OCI-LY7 (cell line): ENCODE measurements around the gene PPP2R5C. TPM values are rescaled to one million over a fixed set of nuclear protein-coding genes. Genes with fewer than 3 reads are reported as not detected.

Experiments used
- BruUV-seq: library from RNA; stranded (reverse); fragments of 400-500 nt; replicated peaks from 2 replicates; lab custom pipeline; 2021; lab: Mats Ljungman, UMichigan
- CTCF ChIA-PET: fragments of 300-600 bp; sonication (Branson Sonifier 250); formaldehyde crosslinking; loops from one replicate; lab custom pipeline; 2022; ENCODE audit warnings: antibody characterized with exemption; ENCODE audit not compliant: unreplicated experiment; lab: Charles Lee
- POLR2A ChIA-PET: fragments of 300-600 bp; sonication (Branson Sonifier 250); formaldehyde crosslinking; loops from one replicate; lab custom pipeline; 2022; ENCODE audit warnings: antibody characterized with exemption; lab: Charles Lee
- DNase-seq: peaks from one replicate; pipeline ENCODE4 v3.0.0-alpha.2; 2015; ENCODE audit warnings: low spot score
- H2AFZ ChIP-seq: fragments of 200-600 bp; sonication (generic), shearing (Covaris generic); 2 replicates; pipeline ENCODE4 v1.6.1; 2014; ENCODE audit warnings: mild to moderate bottlenecking, antibody characterized with exemption, low read length, moderate library complexity
- H3K27ac ChIP-seq: fragments of 200-600 bp; sonication (generic); 2 replicates; pipeline ENCODE4 v1.5.1; 2014; ENCODE audit warnings: mixed run types, low read depth, mild to moderate bottlenecking, moderate library complexity, low read length, inconsistent platforms; ENCODE audit not compliant: poor library complexity, severe bottlenecking
- H3K36me3 ChIP-seq: fragments of 200-600 bp; sonication (generic); 2 replicates; pipeline ENCODE4 v1.6.1; 2014; ENCODE audit warnings: mild to moderate bottlenecking, antibody characterized with exemption, low read length, moderate library complexity, mixed read lengths; ENCODE audit not compliant: insufficient read depth
- H3K4me1 ChIP-seq: fragments of 200-600 bp; sonication (generic); 2 replicates; pipeline ENCODE4 v1.5.1; 2014; ENCODE audit warnings: mild to moderate bottlenecking, low read length; ENCODE audit not compliant: insufficient read depth, poor library complexity, severe bottlenecking
- H3K4me2 ChIP-seq: fragments of 200-600 bp; sonication (generic); 2 replicates; pipeline ENCODE4 v1.6.1; 2014; ENCODE audit warnings: mild to moderate bottlenecking, low read length
- H3K4me3 ChIP-seq: fragments of 200-600 bp; sonication (generic); 2 replicates; pipeline ENCODE4 v1.5.1; 2014; ENCODE audit warnings: mild to moderate bottlenecking, low read depth, low read length; ENCODE audit not compliant: poor library complexity, severe bottlenecking
- H3K79me2 ChIP-seq: fragments of 200-600 bp; sonication (generic); 2 replicates; pipeline ENCODE4 v1.6.1; 2016; ENCODE audit warnings: low read depth, mild to moderate bottlenecking, low read length, moderate library complexity, mixed read lengths; ENCODE audit not compliant: insufficient read depth
- H3K9me2 ChIP-seq: fragments of 200-600 bp; sonication (generic); 2 replicates; pipeline ENCODE4 v1.6.1; 2016; ENCODE audit warnings: mild to moderate bottlenecking, low read length, mixed read lengths; ENCODE audit not compliant: insufficient read depth
- H3K9me3 ChIP-seq: fragments of 200-600 bp; sonication (generic); 2 replicates; pipeline ENCODE4 v1.6.1; 2014; ENCODE audit warnings: mild to moderate bottlenecking, mixed run types, low read length, mixed read lengths
- H4K20me1 ChIP-seq: fragments of 200-600 bp; sonication (generic); 2 replicates; pipeline ENCODE4 v1.6.1; 2014; ENCODE audit warnings: mild to moderate bottlenecking, antibody characterized with exemption, low read length, moderate library complexity, mixed read lengths; ENCODE audit not compliant: insufficient read depth
- EZH2phosphoT487 ChIP-seq: fragments of 200-600 bp; sonication (generic); IDR thresholded peaks from 2 replicates; pipeline ENCODE4 v1.6.1; 2018; ENCODE audit warnings: low read depth, borderline replicate concordance, mild to moderate bottlenecking, mixed run types, antibody characterized with exemption, low read length, moderate library complexity, mixed read lengths
- intact Hi-C: fragments of 100-400 bp; cut with micrococcal nuclease; formaldehyde crosslinking; loops from one replicate; pipeline ENCODE4 v1.10.0; 2022; ENCODE audit not compliant: unreplicated experiment
- total RNA-seq, 2 experiments: library from RNA; depleted of rRNA in 1 of 2; stranded (reverse); fragments of >200 nt in 1 of 2; shearing (Covaris generic) in 1 of 2; gene quantifications; 2 replicates each; pipeline ENCODE4 v1.2.3, GENCODE V29; 2014 to 2022
- TF ChIP-seq, protein P1 (sequence below): fragments of 200-600 bp; sonication (generic); conservative IDR thresholded peaks from 2 replicates; pipeline ENCODE4 v1.5.1; 2014; ENCODE audit warnings: mild to moderate bottlenecking, antibody characterized with exemption, low read length, moderate library complexity, mixed read lengths

Gene PPP2R5C
- total RNA-seq, 2 experiments from 2014 or later: 161 to 236 TPM

GRCh38 chr14:101833045-101833444 lies 71.5 kb downstream of the PPP2R5C start:
- BruUV-seq: no TSS peak
- peaks cover 39% of the 10 kb centered on the region for H4K20me1 ChIP-seq
- intact Hi-C loops: no loop called here
- no peaks in the 10 kb centered on the region for H3K9me2 ChIP-seq
- no peak overlapping the region for H3K27ac ChIP-seq
- H3K9me3 ChIP-seq: no peaks in the 10 kb centered on the region
- H3K36me3 ChIP-seq: peaks cover 65% of the 10 kb centered on the region
- no peak for TF ChIP-seq EZH2phosphoT487
- TF ChIP-seq, protein P1, sequence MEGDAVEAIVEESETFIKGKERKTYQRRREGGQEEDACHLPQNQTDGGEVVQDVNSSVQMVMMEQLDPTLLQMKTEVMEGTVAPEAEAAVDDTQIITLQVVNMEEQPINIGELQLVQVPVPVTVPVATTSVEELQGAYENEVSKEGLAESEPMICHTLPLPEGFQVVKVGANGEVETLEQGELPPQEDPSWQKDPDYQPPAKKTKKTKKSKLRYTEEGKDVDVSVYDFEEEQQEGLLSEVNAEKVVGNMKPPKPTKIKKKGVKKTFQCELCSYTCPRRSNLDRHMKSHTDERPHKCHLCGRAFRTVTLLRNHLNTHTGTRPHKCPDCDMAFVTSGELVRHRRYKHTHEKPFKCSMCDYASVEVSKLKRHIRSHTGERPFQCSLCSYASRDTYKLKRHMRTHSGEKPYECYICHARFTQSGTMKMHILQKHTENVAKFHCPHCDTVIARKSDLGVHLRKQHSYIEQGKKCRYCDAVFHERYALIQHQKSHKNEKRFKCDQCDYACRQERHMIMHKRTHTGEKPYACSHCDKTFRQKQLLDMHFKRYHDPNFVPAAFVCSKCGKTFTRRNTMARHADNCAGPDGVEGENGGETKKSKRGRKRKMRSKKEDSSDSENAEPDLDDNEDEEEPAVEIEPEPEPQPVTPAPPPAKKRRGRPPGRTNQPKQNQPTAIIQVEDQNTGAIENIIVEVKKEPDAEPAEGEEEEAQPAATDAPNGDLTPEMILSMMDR: no peak
- no peak overlapping the region for H2AFZ ChIP-seq
- ChIA-PET POLR2A (no interaction called here), CTCF (no interaction called here)
- H3K79me2 ChIP-seq: peaks cover 100% of the 10 kb centered on the region
- H3K4me1 ChIP-seq: peaks cover 39% of the 10 kb centered on the region
- H3K4me2 ChIP-seq: no peak overlapping the region
- DNase-seq: no peak
- H3K4me3 ChIP-seq: no peak overlapping the region

DNA sequence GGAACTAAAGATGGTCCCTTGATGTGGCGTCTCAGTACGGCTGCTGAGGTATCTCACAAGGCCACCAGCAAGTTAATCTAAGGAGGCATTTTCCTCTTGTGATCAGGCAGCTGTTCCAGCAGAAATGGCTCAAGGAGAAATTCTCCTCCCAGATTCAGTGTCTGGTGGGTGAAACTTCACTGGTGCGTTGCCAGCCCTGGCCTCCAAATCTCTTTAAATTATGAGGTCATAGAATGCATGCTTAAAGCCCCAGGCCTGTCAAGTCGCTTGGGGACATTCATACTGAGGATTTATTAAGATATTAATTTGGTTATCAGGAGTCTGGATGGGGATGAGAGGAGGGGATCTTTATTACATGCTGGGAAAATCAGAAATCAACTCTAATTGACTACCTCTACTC lies 72.9 kb downstream of the PPP2R5C start:
- Histone ChIP-seq H3K9me3 (no peaks in the 10 kb centered on the region), H4K20me1 (peaks cover 43% of the 10 kb centered on the region), H3K27ac (no peak overlapping the region), H3K79me2 (peaks cover 94% of the 10 kb centered on the region), H3K36me3 (peaks cover 53% of the 10 kb centered on the region), H3K4me2 (no peak overlapping the region), H3K4me1 (peaks cover 53% of the 10 kb centered on the region), H3K4me3 (no peak overlapping the region), H2AFZ (no peak overlapping the region), H3K9me2 (no peaks in the 10 kb centered on the region)
- ChIA-PET CTCF (no interaction called here), POLR2A (no interaction called here)
- TF ChIP-seq EZH2phosphoT487: no peak
- TF ChIP-seq, protein P1: no peak
- BruUV-seq: no TSS peak
- DNase-seq: no peak
- intact Hi-C loops: no loop called here

DNA sequence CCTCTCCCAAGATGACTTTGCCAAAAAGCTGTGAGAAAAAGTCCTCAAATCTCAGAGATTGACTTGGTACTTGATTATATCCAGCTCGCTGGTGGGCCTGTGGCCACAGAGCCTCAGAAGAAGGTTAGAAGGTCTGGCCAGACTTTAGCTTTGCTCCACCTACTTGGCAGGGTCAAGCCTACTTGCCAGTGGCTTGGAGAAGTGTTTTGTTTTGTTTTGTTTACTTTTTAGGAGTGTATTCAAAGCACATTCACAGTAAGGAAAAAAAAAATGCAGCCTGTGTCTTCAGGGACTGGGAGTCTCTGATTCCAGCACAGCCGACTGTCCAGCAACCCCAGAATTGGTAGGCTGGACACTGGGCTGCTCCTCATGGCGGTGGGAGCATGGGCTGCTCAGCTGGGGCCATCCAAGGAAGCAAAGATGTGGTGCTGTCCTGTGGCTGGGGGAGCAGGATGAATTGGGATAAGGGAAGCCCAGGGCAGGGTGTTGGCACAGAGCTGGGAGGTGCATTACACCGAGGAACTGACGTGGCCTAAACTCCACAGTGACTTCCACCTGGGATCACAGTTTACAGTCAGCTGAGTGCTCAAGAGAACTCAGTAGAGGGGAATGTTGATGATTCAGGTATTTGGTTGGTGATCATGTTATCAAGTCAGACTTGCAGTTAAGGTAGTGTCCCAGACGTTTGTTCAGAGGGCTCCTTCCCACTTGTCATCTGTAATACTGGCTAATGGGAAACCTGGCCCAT lies 73.5 kb downstream of the PPP2R5C start:
- TF ChIP-seq, protein P1: no peak
- TF ChIP-seq EZH2phosphoT487: no peak
- POLR2A ChIA-PET: interaction anchor here (0.6 kb wide), 1 partner anchor 446 kb away, joined by 3 read pairs; no protein-coding TSS in a partner anchor
- DNase-seq: no peak
- intact Hi-C loops: no loop called here
- no peaks in the 10 kb centered on the region for H3K9me3 ChIP-seq
- H2AFZ ChIP-seq: no peak overlapping the region
- peak overlapping the region; percentile 42; the same call in 1 of the 2 replicates for H3K4me2 ChIP-seq
- H3K9me2 ChIP-seq: no peaks in the 10 kb centered on the region
- H3K4me1 ChIP-seq: peaks cover 58% of the 10 kb centered on the region
- peaks cover 45% of the 10 kb centered on the region for H4K20me1 ChIP-seq
- peaks cover 94% of the 10 kb centered on the region for H3K79me2 ChIP-seq
- no TSS peak for BruUV-seq
- no peak overlapping the region for H3K27ac ChIP-seq
- H3K36me3 ChIP-seq: peaks cover 47% of the 10 kb centered on the region
- H3K4me3 ChIP-seq: no peak overlapping the region
- CTCF ChIA-PET: no interaction called here
